H1 (cell line): ENCODE measurements around the gene FAM9B.
"Not testable (repeated sequence)": the region's sequence is repeated elsewhere in the genome, so short reads cannot be mapped to it uniquely, and the experiment has no call there.

Experiments
- CTCF ChIP-seq, 3 experiments: IDR thresholded peaks; 1 replicate in 2 of 3; 2 replicates in 1 of 3; pipeline versions ENCODE4 v1.5.1 to v1.6.1; 2011; ENCODE audit warnings: low read length in 3 of 3, mild to moderate bottlenecking in 3 of 3, inconsistent platforms in 2 of 3, low read depth in 1 of 3, moderate library complexity in 1 of 3; ENCODE audit not compliant: insufficient read depth in 1 of 3; ENCODE audit errors: control extremely low read depth in 1 of 3
- EP300 ChIP-seq, 2 experiments: IDR thresholded peaks; 1 replicate in 1 of 2; 2 replicates in 1 of 2; pipeline ENCODE4 v1.6.1; 2011 to 2012; ENCODE audit warnings: low read depth in 2 of 2, low read length in 2 of 2, mild to moderate bottlenecking in 2 of 2, borderline replicate concordance in 1 of 2, inconsistent platforms in 1 of 2, moderate library complexity in 1 of 2
- EZH2 ChIP-seq: fragments of 200-600 bp; sonication (generic); IDR thresholded peaks from 2 replicates; pipeline ENCODE4 v1.7.1; 2012; ENCODE audit warnings: low read depth, mild to moderate bottlenecking, moderate library complexity, low read length, inconsistent platforms; ENCODE audit not compliant: severe bottlenecking
- FOSL1 ChIP-seq: IDR thresholded peaks from 2 replicates; pipeline ENCODE4 v1.6.1; 2011; ENCODE audit warnings: mild to moderate bottlenecking, low read depth, low read length, moderate library complexity; ENCODE audit not compliant: insufficient read depth
- GTF2F1 ChIP-seq: IDR thresholded peaks from 2 replicates; pipeline ENCODE4 v1.6.1; 2012; ENCODE audit warnings: low read depth, low read length, improper control_type of control experiment, borderline replicate concordance
- HDAC2 ChIP-seq, 2 experiments: fragments of 300-600 bp in 1 of 2; sonication (generic) in 1 of 2; IDR thresholded peaks; 2 replicates each; pipeline ENCODE4 v1.6.1; 2011 to 2012; ENCODE audit warnings: low read depth in 2 of 2, low read length in 2 of 2, mild to moderate bottlenecking in 2 of 2, moderate library complexity in 2 of 2, borderline replicate concordance in 1 of 2, inconsistent platforms in 1 of 2
- KDM4A ChIP-seq: IDR thresholded peaks from one replicate; pipeline ENCODE4 v1.7.1; 2012; ENCODE audit warnings: low read depth, mild to moderate bottlenecking, moderate library complexity, low read length, inconsistent platforms; ENCODE audit not compliant: severe bottlenecking
- POLR2A ChIP-seq, 2 experiments: IDR thresholded peaks; 1 replicate in 1 of 2; 2 replicates in 1 of 2; pipeline ENCODE4 v1.6.1; 2011; ENCODE audit warnings: low read depth in 2 of 2, low read length in 2 of 2, mild to moderate bottlenecking in 2 of 2; ENCODE audit errors: control extremely low read depth in 1 of 2
- TCF12 ChIP-seq: IDR thresholded peaks from 2 replicates; pipeline ENCODE4 v1.6.1; 2011; ENCODE audit warnings: low read depth, mild to moderate bottlenecking, low read length
- YY1 ChIP-seq: IDR thresholded peaks from 2 replicates; pipeline ENCODE4 v1.6.1; 2011; ENCODE audit warnings: low read depth, mild to moderate bottlenecking, low read length

DNA sequence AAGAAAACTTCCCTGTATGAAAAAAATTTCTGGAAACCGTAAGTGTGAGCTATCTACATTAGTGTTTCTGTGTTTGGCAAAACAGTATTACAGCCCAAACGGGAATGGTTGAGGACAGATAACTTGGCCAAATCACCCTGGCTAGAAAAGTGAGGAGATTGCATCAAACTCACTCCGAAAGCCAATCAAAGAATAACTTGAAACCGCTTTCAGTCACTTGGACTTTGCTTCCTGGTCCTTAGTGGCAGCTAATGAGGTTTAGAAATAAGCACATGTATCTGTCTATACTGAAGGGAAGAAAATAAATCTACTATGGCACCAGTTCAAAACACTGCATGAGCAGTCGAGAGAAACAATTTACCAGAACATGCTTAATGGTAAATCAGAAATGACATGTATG is 15.6 kb downstream of the FAM9B start:
- TF ChIP-seq EZH2; POLR2A (IDR thresholded peaks at IDR 0.05; ENCODE audit: control extremely low read depth in 1 of 2, low read depth in 2 of 2, low read length in 2 of 2); YY1; HDAC2 (IDR thresholded peaks at IDR 0.05; ENCODE audit: borderline replicate concordance in 1 of 2, low read depth in 2 of 2, low read length in 2 of 2); EP300 (IDR thresholded peaks at IDR 0.05; ENCODE audit: borderline replicate concordance in 1 of 2, low read depth in 2 of 2, low read length in 2 of 2); TCF12; CTCF (IDR thresholded peaks at IDR 0.05; ENCODE audit: control extremely low read depth in 1 of 3, insufficient read depth in 1 of 3, low read depth in 1 of 3, low read length in 3 of 3); GTF2F1; FOSL1; KDM4A: not testable (repeated sequence)
